ENCODE measurements around the gene PTDSS2. TPM values are rescaled to one million over a fixed set of nuclear protein-coding genes. Genes with fewer than 3 reads are reported as not detected.
"Not testable (repeated sequence)": the region's sequence is repeated elsewhere in the genome, so short reads cannot be mapped to it uniquely, and the experiment has no call there.

Gene PTDSS2
- total and polyA plus RNA-seq, 8 donors: 11.6 to 264 (median 25.1) TPM

- intact Hi-C loops (cut with DNase I; ENCODE audit: low total_unique reads): no loop called here
- peaks cover 0 to 22% (median 9%) of the 10 kb centered on the region in 4 donors for H3K36me3 ChIP-seq
- TF ChIP-seq EP300 (IDR thresholded peaks at IDR 0.05): no peak
- no peak for TF ChIP-seq POLR2A (IDR thresholded peaks at IDR 0.05)
- no peak for TF ChIP-seq POLR2AphosphoS5 (IDR thresholded peaks at IDR 0.05)
- no peak for TF ChIP-seq CTCF (IDR thresholded peaks at IDR 0.05)
- H3K27ac ChIP-seq: no peak overlapping the region
- no peaks in the 10 kb centered on the region for H3K9me3 ChIP-seq
- DNase-seq: no peak
- 85 to 89% (median 87%) methylated on average over 14 to 15 of the region's 15 CpGs for WGBS, 5 donors
- peaks cover 0 to under 1% (median 0%) of the 10 kb centered on the region in 3 donors for H3K27me3 ChIP-seq
- H3K4me1 ChIP-seq: peaks cover 16 to 38% (median 26%) of the 10 kb centered on the region in 4 donors
- H3K4me3 ChIP-seq: no peak overlapping the region
Measured at GRCh38 chr11:408154-409007, 41.7 kb upstream of the PTDSS2 start.

GRCh38 chr11:409008-409599 is 41.0 kb upstream of the PTDSS2 start:
- TF ChIP-seq EP300 (IDR thresholded peaks at IDR 0.05): no peak
- TF ChIP-seq POLR2AphosphoS5 (IDR thresholded peaks at IDR 0.05): no peak
- TF ChIP-seq POLR2A (IDR thresholded peaks at IDR 0.05): no peak
- no peak for TF ChIP-seq CTCF (IDR thresholded peaks at IDR 0.05)
- Histone ChIP-seq H3K36me3 (peaks cover 0 to 15% (median 4%) of the 10 kb centered on the region in 4 donors), H3K9me3 (no peaks in the 10 kb centered on the region), H3K27ac (no peak overlapping the region), H3K4me3 (no peak overlapping the region), H3K27me3 (no peaks in the 10 kb centered on the region), H3K4me1 (peaks cover 16 to 46% (median 32%) of the 10 kb centered on the region in 4 donors)
- DNase-seq: no peak
- intact Hi-C loops (cut with DNase I; ENCODE audit: low total_unique reads): no loop called here
- 73 to 84% (median 78%) methylated on average over 4 to 7 of the region's 7 CpGs for WGBS, 5 donors

- no peak overlapping the region for H3K27ac ChIP-seq
- peaks cover 0 to 8% (median under 1%) of the 10 kb centered on the region in 4 donors for H3K36me3 ChIP-seq
- H3K4me1 ChIP-seq: peaks cover 16 to 50% (median 39%) of the 10 kb centered on the region in 4 donors
- peaks cover 0 to 7% (median 0%) of the 10 kb centered on the region in 3 donors for H3K27me3 ChIP-seq
- H3K9me3 ChIP-seq: no peaks in the 10 kb centered on the region
- TF ChIP-seq EP300 (IDR thresholded peaks at IDR 0.05) (no peak), POLR2A (IDR thresholded peaks at IDR 0.05) (no peak), CTCF (IDR thresholded peaks at IDR 0.05) (no peak), POLR2AphosphoS5 (IDR thresholded peaks at IDR 0.05) (no peak)
- no peak overlapping the region for H3K4me3 ChIP-seq
- 50 to 92% (median 72%) methylated on average over 5 to 18 of the region's 18 CpGs for WGBS, 5 donors
- intact Hi-C loops (cut with DNase I; ENCODE audit: low total_unique reads): no loop called here
- DNase-seq: no peak
Measured at GRCh38 chr11:409600-410483, 40.2 kb upstream of the PTDSS2 start.

- H3K36me3 ChIP-seq; H3K4me3 ChIP-seq; intact Hi-C loops (cut with DNase I; ENCODE audit: low total_unique reads); H3K27ac ChIP-seq; H3K9me3 ChIP-seq; DNase-seq: not testable (repeated sequence)
- Histone ChIP-seq H3K4me1 (peaks cover 19 to 50% (median 43%) of the 10 kb centered on the region in 4 donors), H3K27me3 (peaks cover 0 to 15% (median 0%) of the 10 kb centered on the region in 3 donors)
- WGBS, 5 donors: 88 to 92% (median 91%) methylated on average over 11 to 13 of the region's 13 CpGs; no CpG with 5 or more reads in 2 of the 5 donors
Measured at GRCh38 chr11:410711-411110, 39.4 kb upstream of the PTDSS2 start.

GRCh38 chr11:411520-411919 is 38.6 kb upstream of the PTDSS2 start:
- 83 to 100% (median 91%) methylated on average over 5 to 9 of the region's 11 CpGs; no CpG with 5 or more reads in 1 of the 5 donors for WGBS, 5 donors

More at GRCh38 chr11:411520-411919, 38.6 kb upstream of the PTDSS2 start:
- H3K9me3 ChIP-seq; H3K27ac ChIP-seq; intact Hi-C loops (cut with DNase I; ENCODE audit: low total_unique reads); H3K4me3 ChIP-seq; DNase-seq; H3K36me3 ChIP-seq: not testable (repeated sequence)
- Histone ChIP-seq H3K27me3 (peaks cover 0 to 24% (median 4%) of the 10 kb centered on the region in 3 donors), H3K4me1 (peaks cover 16 to 50% (median 43%) of the 10 kb centered on the region in 4 donors)

Data from stomach (tissue), 9 donors.